ENCODE measurements around the gene VPS13A.

VPS13A gene

GRCh38 chr9:77177143-77177893, at the start of gene VPS13A:
VPS13A (plus strand) TSS chr9:77177534; CDS start chr9:77177705, 171 bp downstream.
- peak; percentile 89 for DNase-seq (ENCODE audit: low spot score)

- DNase-seq (ENCODE audit: low spot score): no peak
Observed at GRCh38 chr9:77128125-77128789, 49.1 kb upstream of the VPS13A start.

GRCh38 chr9:77131399-77131798, 45.9 kb upstream of the VPS13A start:
- no peak for DNase-seq (ENCODE audit: low spot score)

- no peak for DNase-seq (ENCODE audit: low spot score)
Observed at GRCh38 chr9:77133011-77133410, 44.3 kb upstream of the VPS13A start.

- DNase-seq (ENCODE audit: low spot score): no peak
Observed at GRCh38 chr9:77142366-77142765, 35.0 kb upstream of the VPS13A start.

GRCh38 chr9:77149879-77150278, 27.5 kb upstream of the VPS13A start:
- DNase-seq (ENCODE audit: low spot score): no peak

- no peak for DNase-seq (ENCODE audit: low spot score)
Observed at GRCh38 chr9:77152289-77152688, 25.0 kb upstream of the VPS13A start.

- no peak for DNase-seq (ENCODE audit: low spot score)
Observed at GRCh38 chr9:77156646-77157371, 20.5 kb upstream of the VPS13A start.

GRCh38 chr9:77158772-77159513, 18.4 kb upstream of the VPS13A start:
- DNase-seq (ENCODE audit: low spot score): no peak

- DNase-seq (ENCODE audit: low spot score): no peak
Observed at GRCh38 chr9:77161191-77161590, 16.1 kb upstream of the VPS13A start.

GRCh38 chr9:77161966-77162365, 15.4 kb upstream of the VPS13A start:
- no peak for DNase-seq (ENCODE audit: low spot score)

- DNase-seq (ENCODE audit: low spot score): no peak
Observed at GRCh38 chr9:77162366-77162765, 15.0 kb upstream of the VPS13A start.

- no peak for DNase-seq (ENCODE audit: low spot score)
Observed at GRCh38 chr9:77163884-77164283, 13.4 kb upstream of the VPS13A start.

GRCh38 chr9:77166193-77166592, 11.1 kb upstream of the VPS13A start:
- DNase-seq (ENCODE audit: low spot score): no peak

- no peak for DNase-seq (ENCODE audit: low spot score)
Observed at GRCh38 chr9:77170991-77171699, 6.2 kb upstream of the VPS13A start.

- DNase-seq (ENCODE audit: low spot score): no peak
Observed at GRCh38 chr9:77175151-77175550, 2.2 kb upstream of the VPS13A start.

GRCh38 chr9:77176106-77176505, 1.2 kb upstream of the VPS13A start:
- DNase-seq (ENCODE audit: low spot score): no peak

- no peak for DNase-seq (ENCODE audit: low spot score)
Observed at GRCh38 chr9:77176686-77177142, 620 bp upstream of the VPS13A start.

- no peak for DNase-seq (ENCODE audit: low spot score)
Observed at GRCh38 chr9:77177894-77178794, 810 bp downstream of the VPS13A start.

- no peak for DNase-seq (ENCODE audit: low spot score)
Observed at GRCh38 chr9:77180056-77180455, 2.7 kb downstream of the VPS13A start.

Data from left forelimb (tissue), 1 donor.